ENCODE results near the gene ANKRD44.

The ANKRD44 gene

GRCh38 chr2:197284956-197285355 is 25.6 kb downstream of the ANKRD44 start:
- DNase-seq: no peak
- peak overlapping the region in 1 of 2 donors; percentile 45 for H3K27ac Mint-ChIP-seq
- H3K9me3 Mint-ChIP-seq: no peaks in the 10 kb centered on the region
- peaks cover 91% of the 10 kb centered on the region for H3K4me1 Mint-ChIP-seq
- peak; percentile 47 for ATAC-seq
- peak overlapping the region; percentile 27 for H3K4me3 Mint-ChIP-seq
- H3K27me3 Mint-ChIP-seq: no peaks in the 10 kb centered on the region

- ATAC-seq: no peak
- DNase-seq: no peak
- H3K9me3 Mint-ChIP-seq: no peaks in the 10 kb centered on the region
- peak overlapping the region; percentile 8 to 29 for H3K27ac Mint-ChIP-seq
- H3K4me3 Mint-ChIP-seq: peak overlapping the region; percentile 47 to 61
- H3K27me3 Mint-ChIP-seq: no peaks in the 10 kb centered on the region
- peaks cover 92% of the 10 kb centered on the region for H3K4me1 Mint-ChIP-seq
Measured at GRCh38 chr2:197281421-197281820, 29.2 kb downstream of the ANKRD44 start.

GRCh38 chr2:197280015-197280702 is 30.4 kb downstream of the ANKRD44 start:
- H3K27ac Mint-ChIP-seq: peak overlapping the region; percentile 77 to 83
- DNase-seq (no peak), ATAC-seq (peak; percentile 74)
- peaks cover 88% of the 10 kb centered on the region for H3K4me1 Mint-ChIP-seq
- H3K4me3 Mint-ChIP-seq: peak overlapping the region; percentile 49 to 71
- no peaks in the 10 kb centered on the region for H3K9me3 Mint-ChIP-seq
- H3K27me3 Mint-ChIP-seq: no peaks in the 10 kb centered on the region

- ATAC-seq (peak; percentile 56), DNase-seq (no peak)
- Mint-ChIP-seq H3K27me3 (no peaks in the 10 kb centered on the region), H3K4me3 (peak overlapping the region; percentile 49 to 71), H3K9me3 (no peaks in the 10 kb centered on the region), H3K27ac (peak overlapping the region; percentile 77 to 83), H3K4me1 (peaks cover 88% of the 10 kb centered on the region)
Measured at GRCh38 chr2:197278799-197279763, 31.5 kb downstream of the ANKRD44 start.

GRCh38 chr2:197277794-197278193 is 32.8 kb downstream of the ANKRD44 start:
- Mint-ChIP-seq H3K27me3 (no peaks in the 10 kb centered on the region), H3K4me3 (no peak overlapping the region), H3K27ac (peak overlapping the region; percentile 5 to 7), H3K4me1 (peaks cover 91% of the 10 kb centered on the region), H3K9me3 (no peaks in the 10 kb centered on the region)
- no peak for ATAC-seq
- no peak for DNase-seq

GRCh38 chr2:197276156-197276555 is 34.4 kb downstream of the ANKRD44 start:
- no peak for ATAC-seq
- no peak for DNase-seq
- H3K4me3 Mint-ChIP-seq: no peak overlapping the region
- H3K4me1 Mint-ChIP-seq: peaks cover 85% of the 10 kb centered on the region
- no peak overlapping the region for H3K27ac Mint-ChIP-seq
- H3K27me3 Mint-ChIP-seq: no peaks in the 10 kb centered on the region
- no peaks in the 10 kb centered on the region for H3K9me3 Mint-ChIP-seq

GRCh38 chr2:197274937-197275336 is 35.6 kb downstream of the ANKRD44 start:
- Mint-ChIP-seq H3K27me3 (no peaks in the 10 kb centered on the region), H3K4me1 (peaks cover 85% of the 10 kb centered on the region), H3K27ac (peak overlapping the region in 1 of 2 donors; percentile 15), H3K4me3 (peak overlapping the region in 1 of 2 donors; percentile 34), H3K9me3 (no peaks in the 10 kb centered on the region)
- no peak for ATAC-seq
- DNase-seq: no peak

- DNase-seq: no peak
- Mint-ChIP-seq H3K9me3 (no peaks in the 10 kb centered on the region), H3K4me3 (peak overlapping the region; percentile 1 to 34), H3K4me1 (peaks cover 85% of the 10 kb centered on the region), H3K27me3 (no peaks in the 10 kb centered on the region), H3K27ac (peak overlapping the region; percentile 2 to 85)
- ATAC-seq: peak; percentile 9
Measured at GRCh38 chr2:197274349-197274748, 36.2 kb downstream of the ANKRD44 start.

- no peak overlapping the region for H3K4me3 Mint-ChIP-seq
- peaks cover 85% of the 10 kb centered on the region for H3K4me1 Mint-ChIP-seq
- no peaks in the 10 kb centered on the region for H3K9me3 Mint-ChIP-seq
- H3K27ac Mint-ChIP-seq: peak overlapping the region; percentile 34 to 55
- no peaks in the 10 kb centered on the region for H3K27me3 Mint-ChIP-seq
- ATAC-seq (no peak), DNase-seq (no peak)
Measured at GRCh38 chr2:197273485-197273884, 37.1 kb downstream of the ANKRD44 start.

- no peak for DNase-seq
- ATAC-seq: no peak
- Mint-ChIP-seq H3K4me1 (peaks cover 91% of the 10 kb centered on the region), H3K27ac (peak overlapping the region in 1 of 2 donors; percentile 53), H3K27me3 (no peaks in the 10 kb centered on the region), H3K4me3 (no peak overlapping the region), H3K9me3 (no peaks in the 10 kb centered on the region)
Measured at GRCh38 chr2:197270601-197271000, 40.0 kb downstream of the ANKRD44 start.

- DNase-seq (no peak), ATAC-seq (no peak)
- Mint-ChIP-seq H3K9me3 (no peaks in the 10 kb centered on the region), H3K4me3 (peak overlapping the region; percentile 34 to 52), H3K27me3 (no peaks in the 10 kb centered on the region), H3K4me1 (peaks cover 91% of the 10 kb centered on the region), H3K27ac (peak overlapping the region in 1 of 2 donors; percentile 92)
Measured at GRCh38 chr2:197269815-197270214, 40.8 kb downstream of the ANKRD44 start.

GRCh38 chr2:197268786-197269584 is 41.6 kb downstream of the ANKRD44 start:
- DNase-seq: peak in 1 of 2 donors; percentile 52
- ATAC-seq: peak; percentile 77
- H3K4me1 Mint-ChIP-seq: peaks cover 91% of the 10 kb centered on the region
- H3K4me3 Mint-ChIP-seq: peak overlapping the region; percentile 26 to 52
- peak overlapping the region; percentile 15 to 92 for H3K27ac Mint-ChIP-seq
- H3K27me3 Mint-ChIP-seq: no peaks in the 10 kb centered on the region
- no peaks in the 10 kb centered on the region for H3K9me3 Mint-ChIP-seq

GRCh38 chr2:197266477-197266876 is 44.1 kb downstream of the ANKRD44 start:
- peak overlapping the region; percentile 56 to 61 for H3K4me3 Mint-ChIP-seq
- DNase-seq: peak in 1 of 2 donors; percentile 48
- H3K27ac Mint-ChIP-seq: peak overlapping the region; percentile 16 to 94
- no peaks in the 10 kb centered on the region for H3K9me3 Mint-ChIP-seq
- no peaks in the 10 kb centered on the region for H3K27me3 Mint-ChIP-seq
- peaks cover 100% of the 10 kb centered on the region for H3K4me1 Mint-ChIP-seq
- ATAC-seq: peak; percentile 86

- peaks cover 97% of the 10 kb centered on the region for H3K4me1 Mint-ChIP-seq
- no peaks in the 10 kb centered on the region for H3K27me3 Mint-ChIP-seq
- H3K4me3 Mint-ChIP-seq: peak overlapping the region; percentile 56 to 61
- DNase-seq (no peak), ATAC-seq (no peak)
- no peaks in the 10 kb centered on the region for H3K9me3 Mint-ChIP-seq
- H3K27ac Mint-ChIP-seq: peak overlapping the region; percentile 13 to 94
Measured at GRCh38 chr2:197265924-197266323, 44.7 kb downstream of the ANKRD44 start.

- Mint-ChIP-seq H3K4me3 (peak overlapping the region in 1 of 2 donors; percentile 61), H3K4me1 (peaks cover 88% of the 10 kb centered on the region), H3K9me3 (no peaks in the 10 kb centered on the region), H3K27ac (peak overlapping the region; percentile 42 to 54), H3K27me3 (no peaks in the 10 kb centered on the region)
- no peak for ATAC-seq
- DNase-seq: no peak
Measured at GRCh38 chr2:197265036-197265435, 45.5 kb downstream of the ANKRD44 start.
